ENCODE data around the gene TYMS.
A peak's percentile ranks its signal among the peaks of the same experiment; 100 is the strongest.
"Not testable (repeated sequence)": the region's sequence is repeated elsewhere in the genome, so short reads cannot be mapped to it uniquely, and the experiment has no call there.

Gene TYMS

GRCh38 chr18:678482-679182 is 21.2 kb downstream of the TYMS start:
- no peak for DNase-seq (ENCODE audit: low read depth)

DNA sequence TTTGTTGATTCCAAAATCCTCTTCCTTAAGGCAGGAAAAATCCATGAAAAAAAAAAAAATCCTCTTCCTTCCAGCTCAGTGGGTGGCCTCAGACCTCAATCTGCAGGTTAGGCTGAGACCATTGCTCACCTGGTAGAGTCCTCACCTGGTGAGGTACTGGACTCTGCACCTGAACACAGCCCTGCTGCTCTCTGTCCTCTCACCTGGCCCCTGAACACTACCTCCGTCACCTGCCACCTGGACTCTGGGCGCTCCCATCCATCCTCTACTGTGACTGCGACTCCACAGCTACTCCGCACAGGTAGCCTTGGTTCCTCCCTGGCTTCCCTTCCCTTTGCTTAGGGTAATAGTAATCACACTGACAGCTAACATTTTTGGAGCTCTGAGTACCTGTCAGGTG is 22.1 kb downstream of the TYMS start:
- DNase-seq (ENCODE audit: low read depth) = no peak

GRCh38 chr18:680392-680791 is 22.9 kb downstream of the TYMS start:
- no peak for DNase-seq (ENCODE audit: low read depth)

DNA sequence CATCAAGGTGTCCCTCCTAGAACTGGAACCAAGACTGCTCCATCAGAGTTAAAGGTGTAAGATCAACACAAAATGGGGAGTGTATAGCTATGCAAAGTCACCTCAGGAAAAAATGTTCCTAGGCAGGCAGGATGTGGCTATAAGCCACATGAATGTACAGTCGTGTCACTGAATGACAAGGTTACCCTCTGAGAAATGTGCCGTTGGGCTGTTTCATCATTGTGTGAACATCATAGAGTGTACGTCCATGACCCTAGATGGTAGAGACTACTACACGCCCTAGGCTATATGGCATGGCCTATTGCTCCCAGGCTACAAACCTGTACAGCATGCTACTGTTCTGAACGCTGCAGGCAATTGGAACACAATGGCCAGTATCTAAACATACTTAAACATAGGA is 24.5 kb downstream of the TYMS start:
- no peak for DNase-seq (ENCODE audit: low read depth)

DNA sequence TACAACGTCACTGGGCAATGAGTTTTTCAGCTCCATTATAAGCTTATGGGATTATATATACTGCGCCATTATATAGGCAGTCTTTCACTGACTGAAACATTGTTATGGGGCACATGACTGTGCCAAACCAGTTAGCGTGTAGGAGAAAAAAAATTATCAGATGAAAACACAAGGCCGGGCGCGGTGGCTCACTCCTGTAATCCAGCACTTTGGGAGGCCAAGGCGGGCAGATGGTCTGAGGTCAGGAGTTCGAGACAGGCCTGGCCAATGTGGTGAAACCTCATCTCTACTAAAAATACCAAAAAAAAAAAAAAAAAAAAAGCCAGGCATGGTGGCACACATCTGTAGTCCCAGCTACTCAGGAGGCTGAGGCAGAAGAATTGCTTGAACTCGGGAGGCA is 25.0 kb downstream of the TYMS start:
- DNase-seq (ENCODE audit: low read depth) = not testable (repeated sequence)

DNA sequence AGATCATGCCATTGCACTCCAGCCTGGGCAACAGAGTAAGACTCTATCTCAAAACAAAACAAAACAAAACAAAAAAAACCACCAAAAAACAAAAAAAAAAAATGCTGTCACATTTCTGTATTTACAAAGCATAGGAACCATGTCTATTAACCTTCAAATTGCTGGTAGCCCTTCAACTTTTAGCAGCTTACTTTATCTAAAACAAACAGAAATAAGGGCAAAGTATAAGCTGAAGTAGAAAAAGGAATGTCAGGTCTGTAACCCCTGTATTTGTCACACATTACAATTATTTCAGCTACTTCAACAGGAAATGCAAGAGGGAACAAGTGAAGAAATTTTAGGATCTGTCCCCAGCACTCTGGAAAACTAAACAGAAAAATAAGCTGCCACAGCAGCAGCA is 25.4 kb downstream of the TYMS start:
- no peak for DNase-seq (ENCODE audit: low read depth)

DNA sequence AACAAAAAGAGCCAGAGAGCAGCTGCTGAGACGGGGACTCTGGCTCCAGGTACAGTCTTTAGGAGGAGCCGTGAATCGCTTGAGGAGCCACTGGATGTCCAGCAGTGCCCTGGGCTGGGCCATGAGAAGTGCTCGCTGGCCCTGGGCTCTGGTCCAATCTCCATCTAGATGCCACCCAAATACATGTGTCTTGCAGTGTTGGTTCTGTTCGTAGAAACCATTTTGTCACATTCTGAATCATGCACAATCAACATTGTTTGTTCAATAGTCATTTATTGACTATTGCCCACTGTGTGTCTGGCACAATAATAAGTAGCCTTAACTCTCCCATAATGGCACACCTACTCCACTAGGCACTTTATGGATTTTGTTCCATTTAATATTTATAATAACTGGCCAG is 26.1 kb downstream of the TYMS start:
- DNase-seq (ENCODE audit: low read depth) = no peak

DNA sequence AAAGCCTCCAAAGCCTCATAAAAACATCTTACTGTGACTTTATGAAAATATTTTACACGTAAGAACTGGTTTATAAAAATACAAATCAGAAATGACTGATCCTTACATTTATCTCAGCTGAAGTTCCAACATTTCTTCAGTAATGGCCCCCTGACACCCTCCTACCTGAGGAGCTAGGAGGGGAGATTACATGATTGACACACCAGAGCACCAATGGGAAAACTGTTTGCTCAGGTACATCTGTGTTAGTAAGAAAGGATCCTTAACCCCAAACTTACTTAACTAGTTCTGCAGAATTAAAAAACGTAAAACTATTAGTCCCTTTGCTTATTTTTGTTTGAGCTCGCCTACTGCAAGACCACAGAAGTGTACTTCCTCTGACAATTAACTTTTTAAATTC is 28.0 kb downstream of the TYMS start:
- no peak for DNase-seq (ENCODE audit: low read depth)

- DNase-seq (ENCODE audit: low read depth) = no peak
Measured at GRCh38 chr18:686339-687111, 29.1 kb downstream of the TYMS start.

- no peak for DNase-seq (ENCODE audit: low read depth)
Measured at GRCh38 chr18:688323-688722, 30.9 kb downstream of the TYMS start.

- DNase-seq (ENCODE audit: low read depth) = no peak
Measured at GRCh38 chr18:692824-693223, 35.4 kb downstream of the TYMS start.

- DNase-seq (ENCODE audit: low read depth) = no peak
Measured at GRCh38 chr18:693466-694187, 36.2 kb downstream of the TYMS start.

DNA sequence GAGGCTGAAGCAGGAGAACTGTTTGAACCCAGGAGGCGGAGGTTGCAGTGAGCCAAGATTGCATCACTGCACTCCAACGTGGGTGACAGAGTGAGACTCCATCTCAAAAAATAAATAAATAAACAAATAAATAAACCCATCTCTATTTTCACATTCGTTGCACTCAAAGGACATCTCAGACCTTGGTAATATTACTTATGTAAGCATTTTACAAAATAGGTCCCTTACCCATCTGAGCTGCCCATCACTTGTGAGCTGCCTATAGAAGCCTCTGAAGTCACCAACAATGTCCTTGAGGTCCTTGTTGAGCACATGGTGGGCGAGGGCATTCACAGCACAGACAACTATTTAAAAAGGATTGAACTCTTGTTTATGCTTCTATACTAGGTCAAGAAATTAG is 39.6 kb downstream of the TYMS start:
- no peak for DNase-seq (ENCODE audit: low read depth)

DNA sequence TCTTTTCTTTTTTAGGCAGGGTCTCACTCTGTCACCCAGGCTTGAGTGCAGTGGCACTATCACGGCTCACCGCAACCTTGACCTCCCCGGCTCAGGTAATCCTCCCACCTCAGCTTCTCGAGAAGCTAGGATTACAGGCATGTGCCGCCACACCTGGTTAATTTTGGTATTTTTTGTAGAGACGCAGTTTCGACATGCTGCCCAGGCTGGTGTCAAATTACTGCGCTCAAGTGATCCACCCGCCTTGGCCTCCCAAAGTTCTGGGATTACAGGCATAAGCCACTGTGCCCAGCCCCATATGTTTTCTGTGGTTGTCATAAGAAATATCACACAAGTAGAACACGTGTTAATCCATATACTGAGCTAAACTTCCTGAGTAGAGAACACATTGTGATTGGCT is 40.3 kb downstream of the TYMS start:
- DNase-seq (ENCODE audit: low read depth) = no peak

DNA sequence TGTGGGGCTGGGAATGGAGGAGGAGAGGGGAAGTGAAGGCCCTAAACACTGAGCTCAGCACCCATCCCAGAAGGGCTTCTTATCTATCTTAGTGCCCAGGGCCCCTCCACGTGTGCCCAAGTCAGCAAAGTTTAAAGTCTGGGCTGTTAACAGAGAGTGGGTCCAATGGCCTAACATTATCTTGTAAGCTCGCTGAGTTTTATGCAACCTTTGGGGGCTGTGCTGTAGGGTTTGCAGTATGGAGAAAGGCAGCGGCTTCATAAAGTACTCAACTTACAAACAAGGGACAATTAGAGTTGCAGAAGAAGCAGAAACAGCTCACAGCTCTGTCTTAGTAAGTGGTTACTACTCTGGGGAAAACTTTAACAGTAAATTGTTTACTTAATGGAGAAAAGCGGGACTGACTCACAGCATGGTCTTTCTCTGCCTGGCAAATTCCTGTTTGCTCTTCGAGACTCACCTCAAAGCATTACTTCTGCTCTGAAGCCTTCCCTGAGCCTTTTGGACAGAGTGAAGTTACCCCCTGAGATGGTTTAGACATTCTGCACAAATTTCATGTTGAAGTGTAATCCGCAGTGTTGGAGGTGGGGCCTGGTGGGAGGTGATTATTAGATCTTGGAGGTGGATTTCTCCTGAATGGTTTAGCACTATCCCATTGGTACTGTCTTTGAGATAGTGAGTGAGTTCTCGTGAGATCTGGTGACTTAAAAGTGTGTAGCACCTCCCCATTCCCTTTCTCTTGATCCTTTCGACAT is 45.9 kb downstream of the TYMS start:
- no peak for DNase-seq (ENCODE audit: low read depth)

DNA sequence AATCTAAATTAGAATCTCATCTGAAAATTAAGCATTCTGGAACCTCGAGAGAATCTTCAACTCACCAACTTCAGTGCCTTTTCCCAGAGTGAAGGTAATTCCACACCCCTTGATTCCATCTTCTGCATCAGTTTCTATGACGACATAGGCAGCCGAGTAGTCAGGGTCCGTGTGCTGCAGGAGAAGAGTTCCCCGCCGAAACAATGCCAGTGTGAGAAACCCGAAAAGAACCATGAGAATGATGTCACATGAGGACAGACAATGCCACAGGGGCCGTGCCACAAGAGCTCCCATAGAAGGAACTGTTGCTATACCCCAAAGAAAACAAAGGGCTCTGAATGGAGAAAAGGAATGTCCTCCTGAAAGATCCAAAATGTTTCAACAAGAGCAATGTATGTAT is 49.0 kb downstream of the TYMS start:
- no peak for DNase-seq (ENCODE audit: low read depth)

DNA sequence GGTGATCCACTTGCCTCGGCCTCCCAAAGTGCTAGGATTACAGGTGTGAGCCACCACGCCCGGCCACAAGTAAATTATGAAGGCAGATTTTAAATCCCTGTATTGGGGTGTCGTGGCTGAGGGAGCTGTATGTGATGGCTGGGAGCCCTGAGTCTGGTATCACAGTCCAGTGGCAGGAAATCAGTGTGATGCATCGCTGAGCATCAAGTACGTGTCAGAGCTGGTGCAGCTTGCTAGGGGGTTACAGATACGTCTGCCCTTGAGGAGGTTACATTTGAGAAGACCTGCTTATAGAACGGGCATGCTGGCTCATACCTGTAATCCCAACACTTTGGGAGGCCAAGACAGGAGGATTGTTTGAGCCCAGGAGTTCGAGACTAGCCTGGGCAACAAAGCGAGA is 50.6 kb downstream of the TYMS start:
- no peak for DNase-seq (ENCODE audit: low read depth)

DNA sequence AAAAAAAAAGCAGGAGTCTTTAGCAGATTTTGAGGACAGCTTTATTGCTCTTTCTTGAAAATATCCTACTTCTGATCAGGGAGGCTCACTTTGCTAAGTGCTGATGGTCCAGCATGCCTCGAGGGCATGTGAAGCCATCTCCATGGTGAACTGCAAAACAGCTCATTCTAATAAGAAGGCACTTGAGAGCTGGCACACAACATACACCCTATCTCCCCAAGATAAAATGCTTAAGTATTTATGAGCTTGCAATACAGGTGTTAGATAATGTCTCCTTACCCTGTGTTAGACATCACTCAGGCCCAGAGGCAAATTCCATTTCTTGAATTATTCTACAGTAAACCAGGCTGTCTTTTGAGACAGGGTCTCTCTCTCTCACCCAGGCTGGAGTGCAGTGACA is 52.3 kb downstream of the TYMS start:
- DNase-seq (ENCODE audit: low read depth) = no peak

DNA sequence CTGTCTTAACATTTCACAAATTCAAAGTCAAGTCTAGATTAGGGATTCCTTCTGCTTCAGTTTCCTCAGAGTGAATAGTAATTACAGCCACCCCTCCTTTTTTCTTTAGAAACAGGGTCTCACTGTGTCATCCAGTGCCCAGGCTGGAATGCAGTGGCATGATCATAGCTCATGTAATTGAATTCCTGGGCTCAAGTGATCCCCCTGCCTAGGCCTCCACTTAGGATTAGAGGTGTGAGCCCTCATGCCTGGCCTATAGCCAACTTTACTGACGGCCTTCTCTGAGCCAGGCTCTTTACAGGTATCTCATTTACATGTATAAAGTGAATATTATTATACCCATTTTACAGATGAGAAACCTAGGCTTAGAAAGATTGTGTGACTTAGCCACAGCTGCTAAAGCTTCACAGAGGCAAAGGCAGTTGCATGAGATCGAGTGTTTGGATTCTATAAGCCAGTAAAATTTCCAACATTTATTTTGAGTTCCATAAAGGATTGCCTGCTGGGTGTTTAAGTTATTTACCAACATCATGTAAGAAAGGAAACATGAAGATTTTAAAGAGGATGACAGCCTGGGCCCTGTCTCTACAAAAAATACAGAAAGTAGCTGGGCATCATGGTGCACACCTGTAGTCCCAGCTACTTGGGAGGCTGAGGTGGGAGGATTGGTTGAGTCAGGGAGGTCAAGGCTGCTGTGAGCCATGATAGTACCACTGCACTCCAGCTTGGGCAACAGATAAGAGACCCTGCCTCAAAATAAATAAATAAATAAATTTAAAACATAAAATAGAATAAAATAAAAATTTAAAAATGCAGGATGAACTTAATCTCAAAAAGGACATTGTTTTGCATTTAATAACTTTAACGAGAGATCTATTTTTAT is 53.2 kb downstream of the TYMS start:
- no peak for DNase-seq (ENCODE audit: low read depth)

- no peak for DNase-seq (ENCODE audit: low read depth)
Measured at GRCh38 chr18:711310-711656, 53.8 kb downstream of the TYMS start.

DNA sequence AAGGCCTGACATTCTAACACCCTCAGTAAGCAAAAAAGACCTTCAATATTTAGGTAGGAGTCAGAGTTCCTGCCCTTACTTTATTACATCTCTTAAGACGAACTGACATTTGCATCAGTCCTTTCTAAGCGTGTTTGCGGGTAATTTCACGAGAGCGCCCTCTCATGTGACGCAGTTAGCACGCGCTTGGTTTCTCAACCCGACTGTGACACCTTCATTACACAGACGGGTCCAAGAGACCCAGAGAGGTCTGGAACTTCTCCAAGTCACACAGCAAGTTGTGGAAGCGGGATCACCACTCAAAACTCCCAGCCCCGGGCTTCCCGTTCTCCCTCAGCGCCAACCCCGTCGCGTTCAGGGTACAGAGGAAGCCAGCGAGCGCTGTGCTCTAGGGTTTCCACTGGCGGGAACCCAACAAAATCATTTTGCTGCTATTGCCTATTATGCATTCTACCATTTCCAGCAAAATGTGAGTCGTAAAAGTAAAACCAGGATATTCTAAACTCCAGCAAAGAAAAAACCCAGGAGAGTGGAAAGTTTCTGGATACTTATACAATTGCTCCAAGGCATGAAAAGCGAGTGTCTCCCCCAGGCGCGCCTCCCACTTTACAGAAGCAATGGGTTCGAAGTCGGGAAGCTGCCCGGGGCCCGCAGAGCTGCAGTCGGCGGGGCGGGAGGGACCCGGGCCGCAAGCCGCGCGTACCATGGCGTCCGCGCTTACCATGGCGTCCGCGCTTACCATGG is 54.4 kb downstream of the TYMS start:
- DNase-seq (ENCODE audit: low read depth) = peak; percentile 54

Measured in activated gamma-delta T cell treated with anti-CD3 and anti-CD28 coated beads, Interleukin-2, amount 50 U/mL, for 16 hours (primary cell).